Spinal cord (tissue), 10 donors: ENCODE results near the gene FCHSD2. TPM values are rescaled to one million over a fixed set of nuclear protein-coding genes. Genes with fewer than 3 reads are reported as not detected.
"Not testable (repeated sequence)": the region's sequence is repeated elsewhere in the genome, so short reads cannot be mapped to it uniquely, and the experiment has no call there.

Experiments
- DNase-seq, 6 donors: peaks; one replicate each; pipeline versions ENCODE4 v3.0.0 to v3.0.0-alpha.2; 2013 to 2015; ENCODE audit warnings: low spot score in 6 of 6, low read depth in 4 of 6
- H3K27ac ChIP-seq: one replicate; pipeline ENCODE4 v1.5.1; 2013; ENCODE audit warnings: low read depth, low read length, control low read depth
- H3K27me3 ChIP-seq: one replicate; pipeline ENCODE4 v1.6.1; 2013; ENCODE audit warnings: low read length; ENCODE audit not compliant: control insufficient read depth, insufficient read depth
- H3K36me3 ChIP-seq: one replicate; pipeline ENCODE4 v1.6.1; 2013; ENCODE audit warnings: low read length; ENCODE audit not compliant: control insufficient read depth, insufficient read depth
- H3K4me1 ChIP-seq: one replicate; pipeline ENCODE4 v1.6.1; 2013; ENCODE audit warnings: low read length; ENCODE audit not compliant: control insufficient read depth, insufficient read depth
- H3K4me3 ChIP-seq: one replicate; pipeline ENCODE4 v1.5.1; 2013; ENCODE audit warnings: low read depth, low read length, control low read depth
- H3K9me3 ChIP-seq: one replicate; pipeline ENCODE4 v1.6.1; 2013; ENCODE audit warnings: low read length; ENCODE audit not compliant: control insufficient read depth, insufficient read depth
- WGBS: methylation state at CpG from one replicate; pipeline ENCODE4 v1.1.5; 2013; ENCODE audit warnings: missing lambda C conversion rate; ENCODE audit not compliant: insufficient coverage; 5-methylcytosine and 5-hydroxymethylcytosine counted together
- polyA plus RNA-seq, 2 donors: library from polyadenylated mRNA; unstranded; fragments of 120-200 nt; gene quantifications; one replicate each; pipeline ENCODE4 v1.2.1, GENCODE V29; 2013; ENCODE audit not compliant: insufficient read length in 2 of 2
- total RNA-seq, 2 donors: library from RNA; depleted of rRNA in 1 of 2; stranded (reverse); fragments of 120-200 nt in 1 of 2; fragments of >200 nt in 1 of 2; gene quantifications; one replicate each; pipeline versions ENCODE4 v1.2.3 to v1.2.4, GENCODE V29; 2013 to 2014
- donor health status: healthy.

FCHSD2 gene
- total and polyA plus RNA-seq, 4 donors, result 43.4 to 82.0 (median 58.8) TPM

DNA sequence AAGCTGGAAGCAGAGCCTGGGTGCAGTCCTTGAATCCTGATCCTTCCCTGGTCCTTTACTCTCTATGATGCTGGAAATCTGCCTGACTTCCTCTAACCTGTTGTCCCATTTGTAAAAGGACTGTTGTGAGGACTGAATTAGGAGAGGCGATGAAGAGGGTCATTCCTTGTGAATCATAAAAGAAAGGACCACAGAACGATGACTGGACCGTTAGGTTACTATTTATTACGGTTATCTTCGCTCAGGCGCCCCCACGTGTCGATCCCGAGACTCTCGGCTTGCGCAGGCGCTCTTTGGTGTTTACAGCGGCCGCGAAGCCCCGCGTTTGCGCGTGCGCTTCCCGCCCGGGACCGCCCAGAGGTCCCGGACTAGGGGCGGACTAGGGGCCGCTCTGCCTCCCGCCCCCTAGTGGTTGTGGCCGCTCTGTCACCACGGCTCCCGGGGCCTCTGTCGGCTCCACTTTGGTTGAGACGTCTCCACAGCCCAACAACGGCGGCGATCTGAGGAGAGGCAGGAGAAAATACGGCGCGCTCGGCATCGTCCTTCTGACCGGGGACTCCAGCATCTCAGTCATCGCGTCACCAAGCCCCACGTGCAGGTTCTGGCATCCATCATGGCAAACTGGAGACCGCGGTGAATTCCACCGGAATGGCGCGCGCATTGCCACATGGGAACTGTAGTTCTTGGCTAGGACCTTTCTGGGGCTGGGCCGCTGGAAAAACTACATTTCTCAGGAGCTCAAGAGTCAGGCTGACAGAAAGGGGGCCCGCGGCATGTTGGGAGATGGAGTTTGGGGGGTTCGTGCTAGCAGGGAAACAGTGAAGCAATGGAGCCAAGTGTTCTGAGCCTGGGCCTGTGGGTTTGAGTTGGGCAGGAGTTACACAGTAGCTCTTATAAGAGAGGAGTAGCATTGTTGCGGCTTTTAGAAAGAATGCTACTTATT is 348.4 kb downstream of the FCHSD2 start, which contains the start of gene STARD10:
Gene STARD10 (minus strand): TSS at position 623 of the 943 bp plus-strand sequence. CDS start 12,866 bp downstream, outside the sequence.
- Histone ChIP-seq H3K4me1 (peaks cover 35% of the 10 kb centered on the region), H3K36me3 (peaks cover 7% of the 10 kb centered on the region), H3K27ac (peak within 1 kb of the TSS; percentile 99), H3K27me3 (no peaks in the 10 kb centered on the region), H3K9me3 (no peaks in the 10 kb centered on the region), H3K4me3 (peak within 1 kb of the TSS; percentile 87)
- WGBS, result under 1% methylated on average over 53 of the region's 55 CpGs
- DNase-seq, result peak; percentile 95 to 100 (median 98)

- Histone ChIP-seq H3K27me3 (no peaks in the 10 kb centered on the region), H3K9me3 (no peaks in the 10 kb centered on the region), H3K36me3 (peaks cover 7% of the 10 kb centered on the region), H3K4me1 (peaks cover 35% of the 10 kb centered on the region), H3K27ac (peak overlapping the region; percentile 99), H3K4me3 (peak overlapping the region; percentile 87)
- no CpG with 5 or more reads among the region's 2 CpGs for WGBS
- DNase-seq, result no peak
Measured at GRCh38 chr11:72793076-72793424, 349.1 kb downstream of the FCHSD2 start.

- Histone ChIP-seq H3K9me3 (no peaks in the 10 kb centered on the region), H3K4me1 (peaks cover 36% of the 10 kb centered on the region), H3K27me3 (no peaks in the 10 kb centered on the region), H3K4me3 (no peak overlapping the region), H3K27ac (peak overlapping the region; percentile 99), H3K36me3 (peaks cover 7% of the 10 kb centered on the region)
- WGBS, result 100% methylated on average over 3 of the region's 3 CpGs
- no peak for DNase-seq
Measured at GRCh38 chr11:72792437-72793021, 349.6 kb downstream of the FCHSD2 start.

- 100% methylated on average over 5 of the region's 7 CpGs for WGBS
- not testable (repeated sequence) for H3K36me3 ChIP-seq, H3K27ac ChIP-seq, H3K27me3 ChIP-seq, DNase-seq, H3K9me3 ChIP-seq, H3K4me3 ChIP-seq
- H3K4me1 ChIP-seq, result peaks cover 42% of the 10 kb centered on the region
Measured at GRCh38 chr11:72791228-72791627, 350.9 kb downstream of the FCHSD2 start.

DNA sequence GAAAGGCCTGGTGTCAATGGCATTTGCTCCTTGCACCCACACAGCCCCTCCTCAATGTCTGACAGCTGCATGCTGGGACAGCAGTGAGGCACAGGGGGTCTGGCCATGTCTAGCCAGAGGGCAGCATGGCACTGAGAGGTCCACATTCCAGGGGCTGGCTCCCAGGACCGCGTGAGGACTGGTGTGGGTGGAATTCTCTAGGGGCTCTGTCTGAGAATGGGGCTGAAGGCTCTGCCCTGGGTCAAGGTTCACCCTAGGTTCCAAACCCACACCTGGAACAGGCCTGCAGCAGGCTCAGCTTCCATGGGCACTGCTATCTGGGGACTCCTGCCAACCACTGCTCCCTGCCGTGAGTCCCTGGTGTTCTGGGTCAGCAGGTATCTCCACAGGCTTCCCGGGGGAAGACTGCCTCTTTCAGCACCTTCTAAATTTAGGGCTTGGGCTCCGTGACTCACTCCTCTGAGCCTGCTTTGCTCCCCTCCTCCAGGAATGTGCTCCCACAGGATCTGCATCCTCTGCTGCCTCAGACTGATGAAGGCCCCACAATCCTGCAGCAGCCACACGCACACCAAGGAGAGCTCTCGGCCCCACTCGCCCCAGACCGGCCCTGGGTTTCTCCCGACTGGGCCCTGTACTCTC is 352.5 kb downstream of the FCHSD2 start:
- WGBS, result 78% methylated on average over 4 of the region's 10 CpGs
- H3K27ac ChIP-seq, result no peak overlapping the region
- H3K4me1 ChIP-seq, result peaks cover 42% of the 10 kb centered on the region
- no peaks in the 10 kb centered on the region for H3K27me3 ChIP-seq
- no peak for DNase-seq
- peaks cover 9% of the 10 kb centered on the region for H3K36me3 ChIP-seq
- no peak overlapping the region for H3K4me3 ChIP-seq
- no peaks in the 10 kb centered on the region for H3K9me3 ChIP-seq

- Histone ChIP-seq H3K4me3 (no peak overlapping the region), H3K27me3 (no peaks in the 10 kb centered on the region), H3K9me3 (no peaks in the 10 kb centered on the region), H3K27ac (no peak overlapping the region), H3K36me3 (peaks cover 9% of the 10 kb centered on the region), H3K4me1 (peaks cover 37% of the 10 kb centered on the region)
- WGBS, result 69% methylated on average over 4 of the region's 7 CpGs
- DNase-seq, result no peak
Measured at GRCh38 chr11:72788241-72788640, 353.9 kb downstream of the FCHSD2 start.

GRCh38 chr11:72787216-72788104 is 354.7 kb downstream of the FCHSD2 start:
- no peaks in the 10 kb centered on the region for H3K9me3 ChIP-seq
- no peak overlapping the region for H3K27ac ChIP-seq
- peaks cover 9% of the 10 kb centered on the region for H3K36me3 ChIP-seq
- H3K4me1 ChIP-seq, result peaks cover 34% of the 10 kb centered on the region
- no peak overlapping the region for H3K4me3 ChIP-seq
- DNase-seq, result no peak
- no peaks in the 10 kb centered on the region for H3K27me3 ChIP-seq
- 33% methylated on average over 13 of the region's 16 CpGs for WGBS
